Right hindlimb (tissue), 1 donor: ENCODE results near the gene SEMA3F.
"Not testable (repeated sequence)": the region's sequence is repeated elsewhere in the genome, so short reads cannot be mapped to it uniquely, and the experiment has no call there.

Source experiments
- DNase-seq: peaks from one replicate; pipeline ENCODE4 v3.0.0-alpha.2; 2018

The SEMA3F gene

GRCh38 chr3:50212502-50212901 lies 57.4 kb downstream of the SEMA3F start:
- DNase-seq: no peak

- no peak for DNase-seq
Measured at GRCh38 chr3:50212971-50213370, 57.8 kb downstream of the SEMA3F start.

- DNase-seq: no peak
Measured at GRCh38 chr3:50213373-50213772, 58.2 kb downstream of the SEMA3F start.

GRCh38 chr3:50214824-50215223 lies 59.7 kb downstream of the SEMA3F start:
- no peak for DNase-seq

- no peak for DNase-seq
Measured at GRCh38 chr3:50215529-50215928, 60.4 kb downstream of the SEMA3F start.

- DNase-seq: no peak
Measured at GRCh38 chr3:50217681-50218080, 62.6 kb downstream of the SEMA3F start.

GRCh38 chr3:50218448-50218847 lies 63.3 kb downstream of the SEMA3F start:
- DNase-seq: no peak

GRCh38 chr3:50219285-50219684 lies 64.2 kb downstream of the SEMA3F start:
- DNase-seq: no peak

- DNase-seq: no peak
Measured at GRCh38 chr3:50220109-50220508, 65.0 kb downstream of the SEMA3F start.

- no peak for DNase-seq
Measured at GRCh38 chr3:50221051-50221410, 65.9 kb downstream of the SEMA3F start.

- DNase-seq: no peak
Measured at GRCh38 chr3:50221411-50222168, 66.5 kb downstream of the SEMA3F start.

- no peak for DNase-seq
Measured at GRCh38 chr3:50222169-50222528, 67.0 kb downstream of the SEMA3F start.

GRCh38 chr3:50224639-50225038 lies 69.5 kb downstream of the SEMA3F start:
- no peak for DNase-seq

- no peak for DNase-seq
Measured at GRCh38 chr3:50226888-50227389, 71.8 kb downstream of the SEMA3F start.

GRCh38 chr3:50227390-50228183 lies 72.5 kb downstream of the SEMA3F start:
- peak; percentile 95 for DNase-seq

- DNase-seq: not testable (repeated sequence)
Measured at GRCh38 chr3:50228184-50228763, 73.2 kb downstream of the SEMA3F start.

GRCh38 chr3:50229490-50229889 lies 74.4 kb downstream of the SEMA3F start:
- no peak for DNase-seq

GRCh38 chr3:50230104-50230793 lies 75.1 kb downstream of the SEMA3F start:
- no peak for DNase-seq

GRCh38 chr3:50230794-50231125 lies 75.6 kb downstream of the SEMA3F start:
- DNase-seq: no peak

- no peak for DNase-seq
Measured at GRCh38 chr3:50231581-50231980, 76.5 kb downstream of the SEMA3F start.

- no peak for DNase-seq
Measured at GRCh38 chr3:50232303-50232702, 77.2 kb downstream of the SEMA3F start.

GRCh38 chr3:50233176-50233575 lies 78.1 kb downstream of the SEMA3F start:
- DNase-seq: no peak

GRCh38 chr3:50235716-50236483 lies 80.8 kb downstream of the SEMA3F start, which contains the start of gene GNAI2:
Gene GNAI2, plus strand, starts transcription at chr3:50236204. Its CDS starts 132 bp downstream, at chr3:50236336.
- DNase-seq: peak; percentile 100
